CD4-positive, alpha-beta T cell treated with Interleukin-4 for 4 hours (primary cell): Measurements from ENCODE around the gene UTY.
A peak's percentile ranks its signal among the peaks of the same experiment; 100 is the strongest.

Experiments used
- DNase-seq: peaks from one replicate; pipeline ENCODE4 v3.0.0-alpha.2; 2020

Gene UTY

GRCh38 chrY:13479828-13480227, at the start of gene UTY:
Gene UTY, minus strand, starts transcription at chrY:13480033. Its CDS starts 368 bp downstream, at chrY:13479665.
- peak; percentile 79 for DNase-seq

- no peak for DNase-seq
Measured at GRCh38 chrY:13520474-13520873, 40.6 kb upstream of the UTY start.

- DNase-seq = no peak
Measured at GRCh38 chrY:13501215-13501614, 21.4 kb upstream of the UTY start.

- DNase-seq = no peak
Measured at GRCh38 chrY:13493737-13494136, 13.9 kb upstream of the UTY start.

GRCh38 chrY:13492408-13492807, 12.6 kb upstream of the UTY start:
- DNase-seq = no peak

GRCh38 chrY:13488738-13489137, 8.9 kb upstream of the UTY start:
- DNase-seq = no peak

GRCh38 chrY:13479121-13479711, 617 bp downstream of the UTY start:
- DNase-seq = peak; percentile 58

- peak; percentile 70 for DNase-seq
Measured at GRCh38 chrY:13478126-13478785, 1.6 kb downstream of the UTY start.

GRCh38 chrY:13474997-13475396, 4.8 kb downstream of the UTY start:
- peak; percentile 41 for DNase-seq

- no peak for DNase-seq
Measured at GRCh38 chrY:13451572-13451971, 28.3 kb downstream of the UTY start.

- no peak for DNase-seq
Measured at GRCh38 chrY:13450596-13451130, 29.2 kb downstream of the UTY start.

- no peak for DNase-seq
Measured at GRCh38 chrY:13445566-13445965, 34.3 kb downstream of the UTY start.

- no peak for DNase-seq
Measured at GRCh38 chrY:13443146-13443545, 36.7 kb downstream of the UTY start.

- no peak for DNase-seq
Measured at GRCh38 chrY:13440811-13441210, 39.0 kb downstream of the UTY start.

- peak; percentile 60 for DNase-seq
Measured at GRCh38 chrY:13435968-13436937, 43.6 kb downstream of the UTY start.

GRCh38 chrY:13435206-13435967, 44.4 kb downstream of the UTY start:
- no peak for DNase-seq

- no peak for DNase-seq
Measured at GRCh38 chrY:13432293-13433025, 47.4 kb downstream of the UTY start.

- no peak for DNase-seq
Measured at GRCh38 chrY:13429551-13429950, 50.3 kb downstream of the UTY start.

GRCh38 chrY:13423281-13423732, 56.5 kb downstream of the UTY start:
- no peak for DNase-seq

- no peak for DNase-seq
Measured at GRCh38 chrY:13416869-13417661, 62.8 kb downstream of the UTY start.

GRCh38 chrY:13415556-13415955, 64.3 kb downstream of the UTY start:
- DNase-seq = no peak
